HL-60 (cell line): ENCODE data around the gene SARM1.

ENCODE experiments used
- DNase-seq, 2 experiments: peaks; one replicate each; pipeline ENCODE4 v3.0.0-alpha.2; 2010 to 2020; ENCODE audit warnings: low read depth in 1 of 2, low spot score in 1 of 2
- H3K27ac ChIP-seq: fragments of 250-450 bp; sonication (Bioruptor Pico); replicated peaks from 2 replicates; pipeline ENCODE4 v1.5.1; 2020; ENCODE audit warnings: mild to moderate bottlenecking, moderate library complexity
- H3K27me3 ChIP-seq: fragments of 250-450 bp; sonication (Bioruptor Pico); 2 replicates; pipeline ENCODE4 v1.5.1; 2021; ENCODE audit warnings: mild to moderate bottlenecking, moderate library complexity; ENCODE audit not compliant: insufficient read depth, poor library complexity, severe bottlenecking
- H3K4me3 ChIP-seq: replicated peaks from 2 replicates; pipeline ENCODE4 v1.5.1; 2011; ENCODE audit warnings: mild to moderate bottlenecking, control low read depth, low read length; ENCODE audit not compliant: insufficient read depth
- CTCF ChIP-seq: IDR thresholded peaks from one replicate; pipeline ENCODE4 v1.5.1; 2011; ENCODE audit warnings: low read length, control low read depth, inconsistent platforms; ENCODE audit not compliant: insufficient read depth
- GABPA ChIP-seq: IDR thresholded peaks from 2 replicates; pipeline ENCODE4 v1.6.1; 2012; ENCODE audit warnings: low read depth
- POLR2AphosphoS5 ChIP-seq: IDR thresholded peaks from 2 replicates; pipeline ENCODE4 v1.6.1; 2012; ENCODE audit warnings: low read depth
- SPI1 ChIP-seq: IDR thresholded peaks from 2 replicates; pipeline ENCODE4 v1.6.1; 2012; ENCODE audit warnings: low read depth, mild to moderate bottlenecking, borderline replicate concordance
- TF ChIP-seq, protein P1 (sequence below): IDR thresholded peaks from 2 replicates; pipeline ENCODE4 v1.6.1; 2012; ENCODE audit warnings: low read depth; ENCODE audit not compliant: insufficient replicate concordance

SARM1 gene

GRCh38 chr17:28342313-28342712 is 29.2 kb upstream of the SARM1 start:
- Histone ChIP-seq H3K27me3 (no peaks in the 10 kb centered on the region), H3K27ac (no peak overlapping the region)
- TF ChIP-seq CTCF (no peak), POLR2AphosphoS5 (no peak), GABPA (no peak), SPI1 (no peak)
- TF ChIP-seq, protein P1, sequence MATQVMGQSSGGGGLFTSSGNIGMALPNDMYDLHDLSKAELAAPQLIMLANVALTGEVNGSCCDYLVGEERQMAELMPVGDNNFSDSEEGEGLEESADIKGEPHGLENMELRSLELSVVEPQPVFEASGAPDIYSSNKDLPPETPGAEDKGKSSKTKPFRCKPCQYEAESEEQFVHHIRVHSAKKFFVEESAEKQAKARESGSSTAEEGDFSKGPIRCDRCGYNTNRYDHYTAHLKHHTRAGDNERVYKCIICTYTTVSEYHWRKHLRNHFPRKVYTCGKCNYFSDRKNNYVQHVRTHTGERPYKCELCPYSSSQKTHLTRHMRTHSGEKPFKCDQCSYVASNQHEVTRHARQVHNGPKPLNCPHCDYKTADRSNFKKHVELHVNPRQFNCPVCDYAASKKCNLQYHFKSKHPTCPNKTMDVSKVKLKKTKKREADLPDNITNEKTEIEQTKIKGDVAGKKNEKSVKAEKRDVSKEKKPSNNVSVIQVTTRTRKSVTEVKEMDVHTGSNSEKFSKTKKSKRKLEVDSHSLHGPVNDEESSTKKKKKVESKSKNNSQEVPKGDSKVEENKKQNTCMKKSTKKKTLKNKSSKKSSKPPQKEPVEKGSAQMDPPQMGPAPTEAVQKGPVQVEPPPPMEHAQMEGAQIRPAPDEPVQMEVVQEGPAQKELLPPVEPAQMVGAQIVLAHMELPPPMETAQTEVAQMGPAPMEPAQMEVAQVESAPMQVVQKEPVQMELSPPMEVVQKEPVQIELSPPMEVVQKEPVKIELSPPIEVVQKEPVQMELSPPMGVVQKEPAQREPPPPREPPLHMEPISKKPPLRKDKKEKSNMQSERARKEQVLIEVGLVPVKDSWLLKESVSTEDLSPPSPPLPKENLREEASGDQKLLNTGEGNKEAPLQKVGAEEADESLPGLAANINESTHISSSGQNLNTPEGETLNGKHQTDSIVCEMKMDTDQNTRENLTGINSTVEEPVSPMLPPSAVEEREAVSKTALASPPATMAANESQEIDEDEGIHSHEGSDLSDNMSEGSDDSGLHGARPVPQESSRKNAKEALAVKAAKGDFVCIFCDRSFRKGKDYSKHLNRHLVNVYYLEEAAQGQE, result no peak

GRCh38 chr17:28343491-28343932 is 28.0 kb upstream of the SARM1 start:
- Histone ChIP-seq H3K4me3 (no peak overlapping the region), H3K27me3 (no peaks in the 10 kb centered on the region), H3K27ac (no peak overlapping the region)
- DNase-seq, result no peak
- TF ChIP-seq, protein P1, result no peak
- 0 out of 2 replicates have a peak, but pooled peaks have one; percentile 30 for TF ChIP-seq POLR2AphosphoS5

More at GRCh38 chr17:28342313-28342712, 29.2 kb upstream of the SARM1 start:
- no peak for DNase-seq
- H3K4me3 ChIP-seq, result no peak overlapping the region

DNA sequence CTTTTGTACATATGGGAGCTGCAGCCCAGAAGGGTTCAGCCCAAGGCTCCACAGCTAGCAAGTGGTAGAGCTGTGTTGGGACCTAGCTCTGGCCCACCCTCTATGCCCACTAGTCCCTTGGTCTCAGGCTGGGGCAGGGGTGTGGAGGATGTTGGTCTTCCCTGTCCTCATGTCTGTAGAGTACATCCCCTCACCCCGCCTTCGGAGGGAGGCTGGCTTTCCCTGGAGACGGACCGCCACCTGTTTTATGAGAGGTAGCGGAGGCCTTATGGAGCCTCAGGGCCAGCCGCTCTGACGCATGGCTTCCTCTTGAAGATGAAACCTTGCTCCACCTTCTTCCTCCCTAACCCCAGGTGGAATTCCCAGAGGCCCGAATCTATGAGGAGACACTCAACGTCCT is 27.5 kb upstream of the SARM1 start:
- no peak for DNase-seq
- no peak for TF ChIP-seq SPI1
- TF ChIP-seq POLR2AphosphoS5, result peak; percentile 22; the same call in 1 of the 2 replicates
- no peak for TF ChIP-seq CTCF
- H3K4me3 ChIP-seq, result no peak overlapping the region
- H3K27ac ChIP-seq, result no peak overlapping the region
- H3K27me3 ChIP-seq, result no peaks in the 10 kb centered on the region

- H3K27ac ChIP-seq, result no peak overlapping the region
- TF ChIP-seq, protein P1, result no peak
- no peak for TF ChIP-seq GABPA
- TF ChIP-seq SPI1, result no peak
- TF ChIP-seq CTCF, result no peak
- TF ChIP-seq POLR2AphosphoS5, result no peak
- no peak for DNase-seq
- no peak overlapping the region for H3K4me3 ChIP-seq
- no peaks in the 10 kb centered on the region for H3K27me3 ChIP-seq
These were observed 27.0 kb upstream of the SARM1 start for GRCh38 chr17:28344435-28344901.
